Measurements from ENCODE around the gene DGCR6L. TPM values are rescaled to one million over a fixed set of nuclear protein-coding genes. Genes with fewer than 3 reads are reported as not detected.
"Not testable (repeated sequence)": the region's sequence is repeated elsewhere in the genome, so short reads cannot be mapped to it uniquely, and the experiment has no call there.

Gene DGCR6L
- total RNA-seq, 2 experiments from 2014 or later: 22.5 to 37.8 TPM

DNA sequence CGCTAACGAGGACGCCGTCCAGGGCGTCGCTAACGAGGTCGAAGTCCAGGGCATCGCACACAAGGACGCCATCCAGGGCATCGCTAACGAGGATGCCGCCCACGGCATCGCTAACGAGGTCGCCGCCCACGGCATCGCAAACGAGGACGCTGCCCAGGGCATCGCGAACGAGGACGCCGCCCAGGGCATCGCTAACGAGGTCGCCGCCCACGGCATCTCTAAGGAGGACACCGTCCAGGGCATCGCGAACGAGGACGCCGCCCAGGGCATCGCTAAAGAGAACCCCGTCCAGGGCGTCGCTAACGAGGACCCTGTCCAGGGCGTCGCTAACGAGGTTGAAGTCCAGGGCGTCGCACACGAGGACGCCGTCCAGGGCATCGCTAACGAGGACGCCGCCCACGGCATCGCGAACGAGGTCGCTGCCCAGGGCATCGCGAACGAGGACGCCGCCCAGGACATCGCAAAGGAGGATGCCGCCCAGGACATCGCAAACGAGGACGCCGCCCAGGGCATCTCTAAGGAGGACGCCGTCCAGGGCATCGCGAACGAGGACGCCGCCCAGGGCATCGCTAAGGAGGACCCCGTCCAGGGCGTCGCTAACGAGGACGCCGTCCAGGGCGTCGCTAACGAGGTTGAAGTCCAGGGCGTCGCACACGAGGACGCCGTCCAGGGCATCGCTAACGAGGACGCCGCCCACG is 36.2 kb upstream of the DGCR6L start:
- H4K20me1 ChIP-seq (ENCODE audit: insufficient read depth, low read length); H2AFZ ChIP-seq (ENCODE audit: low read length); H3K4me2 ChIP-seq (ENCODE audit: low read length); DNase-seq (ENCODE audit: low spot score); POLR2A ChIA-PET; BruUV-seq (replicated peaks); H3K27ac ChIP-seq (ENCODE audit: low read depth, low read length, poor library complexity, severe bottlenecking); CTCF ChIA-PET (ENCODE audit: unreplicated experiment); H3K4me3 ChIP-seq (ENCODE audit: low read depth, low read length, poor library complexity, severe bottlenecking); intact Hi-C loops (cut with micrococcal nuclease; ENCODE audit: unreplicated experiment); H3K4me1 ChIP-seq (ENCODE audit: insufficient read depth, low read length, poor library complexity, severe bottlenecking); H3K9me2 ChIP-seq (ENCODE audit: insufficient read depth, low read length); H3K9me3 ChIP-seq (ENCODE audit: low read length); H3K79me2 ChIP-seq (ENCODE audit: insufficient read depth, low read depth, low read length); H3K36me3 ChIP-seq (ENCODE audit: insufficient read depth, low read length): not testable (repeated sequence)

DNA sequence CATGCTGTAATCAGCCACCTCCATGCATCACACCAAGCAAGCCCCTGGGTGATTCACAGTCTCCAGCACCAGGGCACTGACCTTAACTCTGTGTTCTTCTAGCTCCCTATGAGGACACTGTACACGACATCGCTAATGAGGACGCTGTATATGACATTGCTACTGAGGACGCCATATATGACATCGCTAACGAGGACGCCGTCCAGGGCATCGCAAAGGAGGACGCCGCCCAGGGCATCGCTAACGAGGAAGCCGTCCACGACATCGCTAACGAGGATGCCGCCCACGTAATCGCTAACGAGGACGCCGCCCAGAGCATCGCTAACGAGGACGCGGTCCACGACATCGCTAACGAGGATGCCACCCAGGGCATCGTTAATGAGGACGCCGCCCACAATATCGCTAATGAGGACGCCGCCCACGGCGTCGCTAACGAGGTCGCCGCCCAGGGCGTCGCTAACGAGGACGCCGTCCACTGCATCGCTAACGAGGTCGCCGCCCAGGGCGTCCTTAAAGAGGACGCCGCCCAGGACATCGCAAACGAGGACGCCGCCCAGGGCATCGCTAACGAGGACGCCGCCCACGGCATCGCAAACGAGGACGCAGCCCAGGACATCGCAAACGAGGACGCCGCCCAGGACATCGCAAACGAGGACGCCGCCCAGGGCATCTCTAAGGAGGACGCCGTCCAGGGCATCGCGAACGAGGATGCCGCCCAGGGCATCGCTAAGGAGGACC is 34.5 kb upstream of the DGCR6L start:
- Histone ChIP-seq H2AFZ (ENCODE audit: low read length) (no peak overlapping the region), H3K4me3 (ENCODE audit: low read depth, low read length, poor library complexity, severe bottlenecking) (no peak overlapping the region), H3K9me2 (ENCODE audit: insufficient read depth, low read length) (no peaks in the 10 kb centered on the region), H3K4me2 (ENCODE audit: low read length) (no peak overlapping the region), H3K27ac (ENCODE audit: low read depth, low read length, poor library complexity, severe bottlenecking) (no peak overlapping the region), H3K9me3 (ENCODE audit: low read length) (no peaks in the 10 kb centered on the region), H3K4me1 (ENCODE audit: insufficient read depth, low read length, poor library complexity, severe bottlenecking) (no peaks in the 10 kb centered on the region), H3K36me3 (ENCODE audit: insufficient read depth, low read length) (no peaks in the 10 kb centered on the region), H4K20me1 (ENCODE audit: insufficient read depth, low read length) (no peaks in the 10 kb centered on the region), H3K79me2 (ENCODE audit: insufficient read depth, low read depth, low read length) (no peaks in the 10 kb centered on the region)
- ChIA-PET POLR2A (no interaction called here), CTCF (ENCODE audit: unreplicated experiment) (no interaction called here)
- DNase-seq (ENCODE audit: low spot score): no peak
- no TSS peak for BruUV-seq (replicated peaks)
- intact Hi-C loops (cut with micrococcal nuclease; ENCODE audit: unreplicated experiment): no loop called here
- TF ChIP-seq EZH2phosphoT487 (IDR thresholded peaks at IDR 0.05; ENCODE audit: borderline replicate concordance, low read depth, low read length): no peak
- TF ChIP-seq, protein P1, sequence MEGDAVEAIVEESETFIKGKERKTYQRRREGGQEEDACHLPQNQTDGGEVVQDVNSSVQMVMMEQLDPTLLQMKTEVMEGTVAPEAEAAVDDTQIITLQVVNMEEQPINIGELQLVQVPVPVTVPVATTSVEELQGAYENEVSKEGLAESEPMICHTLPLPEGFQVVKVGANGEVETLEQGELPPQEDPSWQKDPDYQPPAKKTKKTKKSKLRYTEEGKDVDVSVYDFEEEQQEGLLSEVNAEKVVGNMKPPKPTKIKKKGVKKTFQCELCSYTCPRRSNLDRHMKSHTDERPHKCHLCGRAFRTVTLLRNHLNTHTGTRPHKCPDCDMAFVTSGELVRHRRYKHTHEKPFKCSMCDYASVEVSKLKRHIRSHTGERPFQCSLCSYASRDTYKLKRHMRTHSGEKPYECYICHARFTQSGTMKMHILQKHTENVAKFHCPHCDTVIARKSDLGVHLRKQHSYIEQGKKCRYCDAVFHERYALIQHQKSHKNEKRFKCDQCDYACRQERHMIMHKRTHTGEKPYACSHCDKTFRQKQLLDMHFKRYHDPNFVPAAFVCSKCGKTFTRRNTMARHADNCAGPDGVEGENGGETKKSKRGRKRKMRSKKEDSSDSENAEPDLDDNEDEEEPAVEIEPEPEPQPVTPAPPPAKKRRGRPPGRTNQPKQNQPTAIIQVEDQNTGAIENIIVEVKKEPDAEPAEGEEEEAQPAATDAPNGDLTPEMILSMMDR (conservative IDR thresholded peaks at IDR 0.05; ENCODE audit: low read length): no peak

DNA sequence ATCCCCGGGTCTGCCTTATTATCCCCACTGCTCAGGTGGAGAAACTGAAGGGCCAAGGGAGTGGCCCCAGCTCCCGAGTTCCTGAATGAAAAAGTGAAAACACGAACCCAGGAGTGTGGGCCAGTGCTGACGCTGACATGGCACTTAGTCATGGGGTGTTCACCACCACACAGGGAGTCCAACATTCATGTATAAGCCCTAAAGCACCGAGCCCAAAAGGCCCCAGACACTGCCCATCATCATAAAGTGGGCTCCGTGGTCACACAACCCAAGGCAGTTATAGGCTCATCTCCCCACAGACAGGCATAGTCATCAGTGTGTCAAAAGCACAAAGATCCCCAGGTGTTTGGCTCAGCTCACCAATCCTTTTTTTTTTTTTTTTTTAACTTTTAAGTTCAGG is 32.7 kb upstream of the DGCR6L start:
- H3K9me2 ChIP-seq (ENCODE audit: insufficient read depth, low read length); CTCF ChIA-PET (ENCODE audit: unreplicated experiment); H3K27ac ChIP-seq (ENCODE audit: low read depth, low read length, poor library complexity, severe bottlenecking); intact Hi-C loops (cut with micrococcal nuclease; ENCODE audit: unreplicated experiment); POLR2A ChIA-PET; H3K9me3 ChIP-seq (ENCODE audit: low read length); H3K79me2 ChIP-seq (ENCODE audit: insufficient read depth, low read depth, low read length); H3K4me3 ChIP-seq (ENCODE audit: low read depth, low read length, poor library complexity, severe bottlenecking); H3K4me1 ChIP-seq (ENCODE audit: insufficient read depth, low read length, poor library complexity, severe bottlenecking); BruUV-seq (replicated peaks); H3K4me2 ChIP-seq (ENCODE audit: low read length); H3K36me3 ChIP-seq (ENCODE audit: insufficient read depth, low read length); H4K20me1 ChIP-seq (ENCODE audit: insufficient read depth, low read length); DNase-seq (ENCODE audit: low spot score); H2AFZ ChIP-seq (ENCODE audit: low read length): not testable (repeated sequence)

DNA sequence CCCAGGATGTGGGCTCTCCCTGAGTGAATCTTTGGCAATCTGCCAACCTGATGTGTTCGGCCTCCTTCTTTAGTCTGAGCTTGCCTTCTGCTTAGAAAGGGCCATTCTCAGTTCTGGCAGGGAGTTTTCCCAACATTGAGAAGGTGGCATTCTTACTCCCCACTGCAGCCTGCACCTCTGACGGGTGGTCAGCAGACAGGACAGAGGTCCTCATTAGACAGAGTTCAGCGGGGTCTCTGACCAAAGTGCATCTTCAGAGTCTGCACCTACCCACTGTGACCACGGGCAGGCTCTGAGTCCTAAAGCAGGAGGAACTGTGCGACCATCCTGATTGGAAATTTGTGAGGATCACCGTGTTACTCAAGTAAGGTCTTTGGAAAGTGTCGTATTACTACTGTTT is 26.7 kb upstream of the DGCR6L start:
- intact Hi-C loops (cut with micrococcal nuclease; ENCODE audit: unreplicated experiment); H3K79me2 ChIP-seq (ENCODE audit: insufficient read depth, low read depth, low read length); H4K20me1 ChIP-seq (ENCODE audit: insufficient read depth, low read length); H3K4me3 ChIP-seq (ENCODE audit: low read depth, low read length, poor library complexity, severe bottlenecking); POLR2A ChIA-PET; BruUV-seq (replicated peaks); H3K4me2 ChIP-seq (ENCODE audit: low read length); CTCF ChIA-PET (ENCODE audit: unreplicated experiment); H3K9me2 ChIP-seq (ENCODE audit: insufficient read depth, low read length); H3K27ac ChIP-seq (ENCODE audit: low read depth, low read length, poor library complexity, severe bottlenecking); H2AFZ ChIP-seq (ENCODE audit: low read length); DNase-seq (ENCODE audit: low spot score); H3K4me1 ChIP-seq (ENCODE audit: insufficient read depth, low read length, poor library complexity, severe bottlenecking); H3K9me3 ChIP-seq (ENCODE audit: low read length); H3K36me3 ChIP-seq (ENCODE audit: insufficient read depth, low read length): not testable (repeated sequence)

DNA sequence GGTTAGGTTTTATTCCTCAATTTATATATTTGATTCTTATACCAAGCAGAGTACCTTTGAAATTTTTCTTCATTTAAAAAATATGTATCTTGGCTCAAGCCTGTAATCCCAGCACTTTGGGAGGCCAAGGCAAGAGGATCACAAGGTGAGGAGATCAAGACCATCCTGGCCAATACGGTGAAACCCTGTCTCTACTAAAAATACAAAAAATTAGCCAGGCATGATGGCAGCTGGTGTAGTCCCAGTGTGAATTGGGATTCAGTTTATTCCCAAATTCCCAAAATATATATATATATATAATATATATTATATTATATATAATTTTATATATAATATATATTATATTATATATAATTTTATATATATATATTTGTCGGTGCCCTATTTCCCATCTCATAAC is 18.4 kb upstream of the DGCR6L start:
- POLR2A ChIA-PET; DNase-seq (ENCODE audit: low spot score); H3K9me2 ChIP-seq (ENCODE audit: insufficient read depth, low read length): not testable (repeated sequence)

More for the DNA sequence above, 18.4 kb upstream of the DGCR6L start:
- CTCF ChIA-PET (ENCODE audit: unreplicated experiment); H3K9me3 ChIP-seq (ENCODE audit: low read length); H3K79me2 ChIP-seq (ENCODE audit: insufficient read depth, low read depth, low read length); intact Hi-C loops (cut with micrococcal nuclease; ENCODE audit: unreplicated experiment); H4K20me1 ChIP-seq (ENCODE audit: insufficient read depth, low read length); H2AFZ ChIP-seq (ENCODE audit: low read length); H3K4me1 ChIP-seq (ENCODE audit: insufficient read depth, low read length, poor library complexity, severe bottlenecking); H3K27ac ChIP-seq (ENCODE audit: low read depth, low read length, poor library complexity, severe bottlenecking); H3K4me2 ChIP-seq (ENCODE audit: low read length); H3K4me3 ChIP-seq (ENCODE audit: low read depth, low read length, poor library complexity, severe bottlenecking); BruUV-seq (replicated peaks); H3K36me3 ChIP-seq (ENCODE audit: insufficient read depth, low read length): not testable (repeated sequence)

Data from OCI-LY7 (cell line).